ENCODE measurements around the gene NBPF4.

The NBPF4 gene

DNA sequence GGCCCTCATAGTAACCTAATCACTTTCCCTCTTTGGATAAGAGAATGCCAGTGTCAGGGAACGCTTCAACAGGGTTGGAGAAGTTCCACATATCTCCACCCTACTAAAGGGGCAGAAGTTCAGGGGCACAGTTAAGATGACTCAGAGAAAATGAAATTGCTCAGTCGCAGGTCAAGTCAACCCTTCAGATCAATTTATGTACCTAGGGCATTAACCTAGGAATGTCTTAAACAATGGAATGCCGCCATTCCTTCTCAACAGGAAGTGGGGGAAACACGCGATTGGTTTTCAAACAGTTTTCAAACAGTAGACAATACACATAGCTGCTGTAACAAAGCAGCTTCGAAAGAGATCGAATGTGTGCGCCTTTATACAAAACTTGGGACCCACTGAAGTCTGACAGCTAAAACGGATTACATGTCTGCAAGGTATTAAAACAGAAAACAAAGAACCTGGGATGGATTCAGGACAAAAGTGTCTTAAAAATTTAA lies 44.6 kb downstream of the NBPF4 start:
- Histone ChIP-seq H4K20me1 (ENCODE audit: control insufficient read depth, insufficient read depth, low read depth, low read length) (no peaks in the 10 kb centered on the region), H3K9me2 (replicated peaks; ENCODE audit: control insufficient read depth, low read length) (no peaks in the 10 kb centered on the region), H3K36me3 (ENCODE audit: control insufficient read depth, low read length) (peaks cover 3% of the 10 kb centered on the region; the same call in 1 of the 2 replicates), H3K27me3 (ENCODE audit: control insufficient read depth, low read length) (no peaks in the 10 kb centered on the region), H3K27ac (ENCODE audit: low read depth, low read length) (no peak overlapping the region), H3K4me2 (ENCODE audit: low read length) (peak overlapping the region; percentile 73), H3K4me3 (ENCODE audit: low read length) (peak overlapping the region; percentile 98), H3K79me2 (ENCODE audit: control insufficient read depth, low read length) (peaks cover 15% of the 10 kb centered on the region), H3F3A (ENCODE audit: control insufficient read depth, insufficient read depth) (peaks cover 11% of the 10 kb centered on the region), H3K4me1 (ENCODE audit: control insufficient read depth, low read length) (peaks cover 18% of the 10 kb centered on the region), H3K9me3 (ENCODE audit: control insufficient read depth, insufficient read depth, low read length) (no peaks in the 10 kb centered on the region)
- TF ChIP-seq, protein P1, sequence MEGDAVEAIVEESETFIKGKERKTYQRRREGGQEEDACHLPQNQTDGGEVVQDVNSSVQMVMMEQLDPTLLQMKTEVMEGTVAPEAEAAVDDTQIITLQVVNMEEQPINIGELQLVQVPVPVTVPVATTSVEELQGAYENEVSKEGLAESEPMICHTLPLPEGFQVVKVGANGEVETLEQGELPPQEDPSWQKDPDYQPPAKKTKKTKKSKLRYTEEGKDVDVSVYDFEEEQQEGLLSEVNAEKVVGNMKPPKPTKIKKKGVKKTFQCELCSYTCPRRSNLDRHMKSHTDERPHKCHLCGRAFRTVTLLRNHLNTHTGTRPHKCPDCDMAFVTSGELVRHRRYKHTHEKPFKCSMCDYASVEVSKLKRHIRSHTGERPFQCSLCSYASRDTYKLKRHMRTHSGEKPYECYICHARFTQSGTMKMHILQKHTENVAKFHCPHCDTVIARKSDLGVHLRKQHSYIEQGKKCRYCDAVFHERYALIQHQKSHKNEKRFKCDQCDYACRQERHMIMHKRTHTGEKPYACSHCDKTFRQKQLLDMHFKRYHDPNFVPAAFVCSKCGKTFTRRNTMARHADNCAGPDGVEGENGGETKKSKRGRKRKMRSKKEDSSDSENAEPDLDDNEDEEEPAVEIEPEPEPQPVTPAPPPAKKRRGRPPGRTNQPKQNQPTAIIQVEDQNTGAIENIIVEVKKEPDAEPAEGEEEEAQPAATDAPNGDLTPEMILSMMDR (IDR thresholded peaks at IDR 0.05; ENCODE audit: low read depth, low read length, poor library complexity, severe bottlenecking) = no peak
- no peak for TF ChIP-seq EZH2phosphoT487 (IDR thresholded peaks at IDR 0.05; ENCODE audit: borderline replicate concordance, low read length)

DNA sequence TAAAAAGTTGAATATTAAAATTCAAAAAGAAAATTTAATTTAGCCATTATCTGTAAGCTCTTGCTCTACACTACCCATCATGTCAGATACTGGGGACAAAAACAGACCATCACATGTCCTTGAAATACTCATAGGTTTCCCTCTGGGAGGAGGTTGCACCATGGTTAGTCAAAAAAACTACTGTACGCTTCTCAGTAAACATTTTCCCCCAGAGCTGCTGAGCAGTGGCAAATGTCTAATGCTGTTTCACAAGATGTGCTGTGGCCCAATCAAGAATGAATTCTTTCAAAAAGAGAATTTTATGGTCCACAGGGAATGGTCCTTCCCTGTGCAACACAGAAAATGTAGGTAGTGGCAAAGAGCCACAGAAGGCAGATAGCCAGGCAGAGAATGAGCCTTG lies 49.8 kb downstream of the NBPF4 start:
- H3K27ac ChIP-seq (ENCODE audit: low read depth, low read length) = no peak overlapping the region
- peaks cover 3% of the 10 kb centered on the region; the same call in 1 of the 2 replicates for H3K36me3 ChIP-seq (ENCODE audit: control insufficient read depth, low read length)
- H3K4me1 ChIP-seq (ENCODE audit: control insufficient read depth, low read length) = peaks cover 5% of the 10 kb centered on the region
- no peak overlapping the region for H3K4me2 ChIP-seq (ENCODE audit: low read length)
- no peak overlapping the region for H3K4me3 ChIP-seq (ENCODE audit: low read length)
- peaks cover 6% of the 10 kb centered on the region for H3K79me2 ChIP-seq (ENCODE audit: control insufficient read depth, low read length)
- no peaks in the 10 kb centered on the region for H3K9me2 ChIP-seq (replicated peaks; ENCODE audit: control insufficient read depth, low read length)
- no peaks in the 10 kb centered on the region for H3K9me3 ChIP-seq (ENCODE audit: control insufficient read depth, insufficient read depth, low read length)
- peaks cover 3% of the 10 kb centered on the region; the same call in 1 of the 2 replicates for H3F3A ChIP-seq (ENCODE audit: control insufficient read depth, insufficient read depth)
- H4K20me1 ChIP-seq (ENCODE audit: control insufficient read depth, insufficient read depth, low read depth, low read length) = no peaks in the 10 kb centered on the region
- no peaks in the 10 kb centered on the region for H3K27me3 ChIP-seq (ENCODE audit: control insufficient read depth, low read length)
- TF ChIP-seq, protein P1 (IDR thresholded peaks at IDR 0.05; ENCODE audit: low read depth, low read length, poor library complexity, severe bottlenecking) = no peak
- TF ChIP-seq EZH2phosphoT487 (IDR thresholded peaks at IDR 0.05; ENCODE audit: borderline replicate concordance, low read length) = no peak

DNA sequence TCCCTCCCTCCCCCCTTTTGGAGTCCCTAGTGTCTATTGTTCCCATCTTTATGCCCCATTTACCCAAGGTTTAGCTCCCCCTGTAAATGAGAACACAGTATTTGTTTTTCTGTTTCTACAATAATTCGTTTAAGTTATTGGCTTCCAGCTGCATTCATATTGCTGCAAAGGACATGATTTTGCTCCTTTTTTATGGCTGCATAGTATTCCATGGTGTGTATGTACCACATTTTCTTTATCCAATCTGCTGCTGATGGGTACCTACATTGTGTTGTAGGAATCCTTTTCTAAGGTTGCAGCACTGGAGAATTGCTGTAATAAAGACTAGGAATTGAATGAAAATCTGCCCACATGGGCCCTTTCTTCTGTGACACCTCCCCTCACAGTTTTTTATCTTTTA lies 50.5 kb downstream of the NBPF4 start:
- Histone ChIP-seq H3F3A (ENCODE audit: control insufficient read depth, insufficient read depth) (no peaks in the 10 kb centered on the region), H3K27me3 (ENCODE audit: control insufficient read depth, low read length) (no peaks in the 10 kb centered on the region), H3K4me3 (ENCODE audit: low read length) (no peak overlapping the region), H3K9me3 (ENCODE audit: control insufficient read depth, insufficient read depth, low read length) (no peaks in the 10 kb centered on the region), H3K36me3 (ENCODE audit: control insufficient read depth, low read length) (0 out of 2 replicates have a peak, but pooled peaks cover 3% of the 10 kb centered on the region), H3K4me1 (ENCODE audit: control insufficient read depth, low read length) (no peaks in the 10 kb centered on the region), H3K9me2 (replicated peaks; ENCODE audit: control insufficient read depth, low read length) (no peaks in the 10 kb centered on the region), H3K27ac (ENCODE audit: low read depth, low read length) (no peak overlapping the region), H3K4me2 (ENCODE audit: low read length) (no peak overlapping the region), H3K79me2 (ENCODE audit: control insufficient read depth, low read length) (no peaks in the 10 kb centered on the region), H4K20me1 (ENCODE audit: control insufficient read depth, insufficient read depth, low read depth, low read length) (no peaks in the 10 kb centered on the region)
- TF ChIP-seq, protein P1 (IDR thresholded peaks at IDR 0.05; ENCODE audit: low read depth, low read length, poor library complexity, severe bottlenecking) = no peak
- no peak for TF ChIP-seq EZH2phosphoT487 (IDR thresholded peaks at IDR 0.05; ENCODE audit: borderline replicate concordance, low read length)

Data from DOHH2 (cell line).